ENCODE results near the gene SCG3. TPM values are rescaled to one million over a fixed set of nuclear protein-coding genes. Genes with fewer than 3 reads are reported as not detected.

The SCG3 gene
- total RNA-seq, 1 donor from 2014 or later, result not detected

DNA sequence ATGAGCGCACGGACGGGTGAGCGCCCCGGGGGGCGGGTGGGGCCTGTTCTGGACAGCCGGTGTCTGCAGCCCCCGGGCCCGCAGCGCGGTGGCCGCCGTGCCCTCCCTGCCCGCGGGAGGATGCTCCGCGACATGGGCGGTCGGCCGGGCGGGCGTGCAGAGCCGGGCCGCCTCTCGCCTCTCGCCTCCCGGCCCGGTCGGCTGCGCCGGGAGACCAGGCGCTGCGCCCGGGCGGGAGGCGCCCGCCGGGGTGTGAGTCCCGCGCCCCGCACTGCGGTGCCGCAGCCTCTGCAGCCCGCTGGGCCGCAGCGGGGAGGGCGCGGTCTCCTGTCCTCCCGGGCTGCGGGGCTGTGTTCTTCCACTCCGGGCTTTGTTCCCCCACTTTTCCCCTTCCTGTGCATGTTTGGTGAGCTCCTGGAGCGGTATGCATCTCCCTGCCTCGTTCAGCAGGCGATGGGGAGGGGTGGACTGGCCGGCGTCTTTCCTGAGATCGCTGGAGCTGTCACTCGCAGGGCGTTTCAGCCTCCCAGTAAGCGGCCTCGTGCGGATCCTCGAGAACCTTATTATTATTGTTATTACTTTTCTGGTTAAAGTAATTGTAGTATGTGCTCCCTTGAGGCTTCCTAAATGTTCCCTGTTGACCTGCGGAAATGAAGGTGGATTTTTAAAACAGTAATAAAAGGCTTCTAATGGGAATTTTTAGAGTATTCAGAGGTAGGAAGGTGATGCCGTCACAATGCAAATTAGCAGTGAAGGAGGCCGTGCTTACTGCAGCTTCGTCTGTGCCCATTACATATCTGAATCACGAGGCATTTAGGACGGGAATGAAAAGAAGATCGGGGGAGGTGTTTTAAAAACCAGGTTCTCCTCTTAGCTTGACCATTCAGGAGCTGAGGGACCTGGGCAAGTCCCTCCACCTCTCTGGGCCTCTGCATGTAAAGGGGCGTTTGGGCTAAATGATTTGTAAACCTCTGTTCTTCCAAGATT, 70.7 kb downstream of the SCG3 start:
- no peak for DNase-seq (ENCODE audit: extremely low spot score, unreplicated experiment)
- Mint-ChIP-seq H3K9me3 (ENCODE audit: unreplicated experiment) (no peaks in the 10 kb centered on the region), H3K27me3 (ENCODE audit: unreplicated experiment) (peaks cover 58% of the 10 kb centered on the region), H3K4me3 (ENCODE audit: unreplicated experiment) (peak overlapping the region; percentile 85), H3K27ac (ENCODE audit: unreplicated experiment) (no peak overlapping the region), H3K4me1 (ENCODE audit: unreplicated experiment) (peaks cover 12% of the 10 kb centered on the region), H3K36me3 (ENCODE audit: unreplicated experiment) (peaks cover 6% of the 10 kb centered on the region)
- TF ChIP-seq, protein P1, sequence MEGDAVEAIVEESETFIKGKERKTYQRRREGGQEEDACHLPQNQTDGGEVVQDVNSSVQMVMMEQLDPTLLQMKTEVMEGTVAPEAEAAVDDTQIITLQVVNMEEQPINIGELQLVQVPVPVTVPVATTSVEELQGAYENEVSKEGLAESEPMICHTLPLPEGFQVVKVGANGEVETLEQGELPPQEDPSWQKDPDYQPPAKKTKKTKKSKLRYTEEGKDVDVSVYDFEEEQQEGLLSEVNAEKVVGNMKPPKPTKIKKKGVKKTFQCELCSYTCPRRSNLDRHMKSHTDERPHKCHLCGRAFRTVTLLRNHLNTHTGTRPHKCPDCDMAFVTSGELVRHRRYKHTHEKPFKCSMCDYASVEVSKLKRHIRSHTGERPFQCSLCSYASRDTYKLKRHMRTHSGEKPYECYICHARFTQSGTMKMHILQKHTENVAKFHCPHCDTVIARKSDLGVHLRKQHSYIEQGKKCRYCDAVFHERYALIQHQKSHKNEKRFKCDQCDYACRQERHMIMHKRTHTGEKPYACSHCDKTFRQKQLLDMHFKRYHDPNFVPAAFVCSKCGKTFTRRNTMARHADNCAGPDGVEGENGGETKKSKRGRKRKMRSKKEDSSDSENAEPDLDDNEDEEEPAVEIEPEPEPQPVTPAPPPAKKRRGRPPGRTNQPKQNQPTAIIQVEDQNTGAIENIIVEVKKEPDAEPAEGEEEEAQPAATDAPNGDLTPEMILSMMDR (IDR thresholded peaks at IDR 0.05), result no peak

DNA sequence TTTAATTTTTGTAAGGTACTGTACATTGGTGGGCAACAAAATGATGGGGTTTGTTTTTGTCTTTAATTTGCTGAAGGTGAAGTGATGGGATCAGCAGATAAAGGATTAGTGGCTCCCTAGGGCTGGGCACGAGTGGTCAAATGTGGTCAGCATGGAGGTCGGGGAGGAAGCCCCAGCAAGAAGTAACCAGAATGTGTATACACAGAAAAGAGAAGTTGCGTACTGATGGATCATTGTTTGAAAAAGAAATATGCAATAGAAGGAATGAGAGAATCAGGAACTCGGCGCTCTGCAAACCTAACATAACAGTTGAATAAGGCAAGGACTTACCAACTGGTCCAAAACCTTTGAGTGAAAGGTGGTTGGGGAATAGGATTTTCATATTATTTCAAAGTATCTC, 71.6 kb downstream of the SCG3 start:
- H3K36me3 Mint-ChIP-seq (ENCODE audit: unreplicated experiment), result peaks cover 6% of the 10 kb centered on the region
- peaks cover 12% of the 10 kb centered on the region for H3K4me1 Mint-ChIP-seq (ENCODE audit: unreplicated experiment)
- peak overlapping the region; percentile 26 for H3K4me3 Mint-ChIP-seq (ENCODE audit: unreplicated experiment)
- no peak overlapping the region for H3K27ac Mint-ChIP-seq (ENCODE audit: unreplicated experiment)
- TF ChIP-seq, protein P1 (IDR thresholded peaks at IDR 0.05), result no peak
- H3K9me3 Mint-ChIP-seq (ENCODE audit: unreplicated experiment), result no peaks in the 10 kb centered on the region
- peaks cover 53% of the 10 kb centered on the region for H3K27me3 Mint-ChIP-seq (ENCODE audit: unreplicated experiment)
- DNase-seq (ENCODE audit: extremely low spot score, unreplicated experiment), result no peak

DNA sequence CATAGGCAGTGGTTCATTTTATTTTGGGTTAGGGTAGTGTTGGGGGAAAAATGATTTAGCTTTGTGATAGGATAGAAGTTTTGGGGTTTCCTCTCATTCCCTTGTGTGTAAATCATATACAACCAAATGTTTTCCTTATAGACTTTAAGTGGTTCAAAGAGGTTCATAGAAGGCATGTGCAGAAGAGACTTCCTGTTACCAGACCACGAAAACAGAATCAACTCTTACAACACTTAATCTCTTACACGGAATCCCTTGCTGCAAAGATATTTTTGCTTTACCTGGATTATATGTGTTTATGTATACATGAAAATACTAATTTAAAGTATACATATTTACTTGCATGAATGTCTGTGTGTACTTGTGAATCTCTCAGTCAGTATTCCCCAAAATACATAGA, 73.0 kb downstream of the SCG3 start:
- Mint-ChIP-seq H3K27me3 (ENCODE audit: unreplicated experiment) (peaks cover 43% of the 10 kb centered on the region), H3K4me3 (ENCODE audit: unreplicated experiment) (no peak overlapping the region), H3K36me3 (ENCODE audit: unreplicated experiment) (peaks cover 6% of the 10 kb centered on the region)

DNA sequence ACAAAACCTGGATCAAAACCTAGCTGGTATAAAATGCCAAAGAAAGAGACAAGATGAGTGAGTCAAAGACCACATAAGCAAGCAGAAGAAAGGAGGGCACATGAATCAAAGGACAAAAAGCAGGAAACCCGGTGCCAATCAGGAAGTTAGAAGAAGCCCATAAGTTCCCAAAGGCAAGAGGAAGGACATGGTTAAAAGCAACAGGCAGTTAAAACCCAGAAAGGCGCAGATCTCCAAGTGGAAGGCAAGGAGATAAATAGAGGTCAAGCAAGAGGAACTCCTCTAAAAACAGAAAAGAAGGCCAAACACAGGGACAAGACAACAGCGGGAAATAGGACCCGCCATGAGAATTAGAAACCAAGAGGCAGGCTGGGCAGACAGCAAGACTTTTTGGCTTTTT, 74.5 kb downstream of the SCG3 start:
- Mint-ChIP-seq H3K27ac (ENCODE audit: unreplicated experiment) (no peak overlapping the region), H3K4me3 (ENCODE audit: unreplicated experiment) (no peak overlapping the region), H3K27me3 (ENCODE audit: unreplicated experiment) (peaks cover 28% of the 10 kb centered on the region), H3K9me3 (ENCODE audit: unreplicated experiment) (peaks cover 9% of the 10 kb centered on the region), H3K36me3 (ENCODE audit: unreplicated experiment) (peaks cover 6% of the 10 kb centered on the region), H3K4me1 (ENCODE audit: unreplicated experiment) (peaks cover 22% of the 10 kb centered on the region)
- no peak for DNase-seq (ENCODE audit: extremely low spot score, unreplicated experiment)
- TF ChIP-seq, protein P1 (IDR thresholded peaks at IDR 0.05), result no peak

More for the DNA sequence above, 73.0 kb downstream of the SCG3 start:
- H3K9me3 Mint-ChIP-seq (ENCODE audit: unreplicated experiment), result no peaks in the 10 kb centered on the region
- TF ChIP-seq, protein P1 (IDR thresholded peaks at IDR 0.05), result no peak
- DNase-seq (ENCODE audit: extremely low spot score, unreplicated experiment), result no peak
- H3K4me1 Mint-ChIP-seq (ENCODE audit: unreplicated experiment), result peaks cover 20% of the 10 kb centered on the region
- no peak overlapping the region for H3K27ac Mint-ChIP-seq (ENCODE audit: unreplicated experiment)

DNA sequence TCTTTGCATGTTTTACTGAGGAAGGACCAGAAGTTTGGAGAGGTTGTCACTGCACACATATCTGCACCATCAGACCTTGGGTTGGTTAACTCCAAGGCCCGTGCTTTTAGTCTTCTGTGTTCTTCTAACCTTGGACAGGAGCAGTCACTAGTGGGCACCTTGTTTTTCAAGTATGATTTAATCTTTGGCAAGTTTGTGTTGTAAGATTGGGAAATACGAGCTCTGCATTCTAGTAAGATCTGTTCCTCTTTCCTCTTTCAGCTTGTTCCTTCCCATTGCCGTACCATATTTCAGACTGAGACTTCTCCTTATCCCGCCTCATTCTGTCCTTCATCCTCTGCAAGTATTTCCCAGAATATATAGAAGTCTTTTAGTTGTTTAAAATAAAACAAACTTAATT, 75.2 kb downstream of the SCG3 start:
- TF ChIP-seq, protein P1 (IDR thresholded peaks at IDR 0.05), result no peak
- no peak overlapping the region for H3K27ac Mint-ChIP-seq (ENCODE audit: unreplicated experiment)
- H3K9me3 Mint-ChIP-seq (ENCODE audit: unreplicated experiment), result peaks cover 9% of the 10 kb centered on the region
- no peak overlapping the region for H3K4me3 Mint-ChIP-seq (ENCODE audit: unreplicated experiment)
- peaks cover 18% of the 10 kb centered on the region for H3K4me1 Mint-ChIP-seq (ENCODE audit: unreplicated experiment)
- no peak for DNase-seq (ENCODE audit: extremely low spot score, unreplicated experiment)
- peaks cover 24% of the 10 kb centered on the region for H3K27me3 Mint-ChIP-seq (ENCODE audit: unreplicated experiment)
- H3K36me3 Mint-ChIP-seq (ENCODE audit: unreplicated experiment), result peaks cover 6% of the 10 kb centered on the region
